H9 (cell line): ENCODE measurements around the gene S100P. TPM values are rescaled to one million over a fixed set of nuclear protein-coding genes. Genes with fewer than 3 reads are reported as not detected.

Source experiments
- DNase-seq: peaks from one replicate; pipeline ENCODE4 v3.0.0-alpha.2; 2017
- H2AFZ ChIP-seq: one replicate; pipeline ENCODE4 v1.6.1; 2013; ENCODE audit warnings: mild to moderate bottlenecking, low read length, control low read depth, moderate library complexity
- H2AK5ac ChIP-seq: 2 replicates; pipeline ENCODE4 v1.6.1; 2013; ENCODE audit warnings: low read length, control low read depth, mixed read lengths; ENCODE audit not compliant: insufficient read length
- H2BK120ac ChIP-seq: one replicate; pipeline ENCODE4 v1.6.1; 2013; ENCODE audit warnings: low read depth, mild to moderate bottlenecking, low read length, control low read depth, inconsistent platforms; ENCODE audit not compliant: poor library complexity, severe bottlenecking
- H2BK12ac ChIP-seq: 2 replicates; pipeline ENCODE4 v1.6.1; 2013; ENCODE audit warnings: low read length, control low read depth, mixed read lengths, low read depth; ENCODE audit not compliant: insufficient read length
- H2BK15ac ChIP-seq: 2 replicates; pipeline ENCODE4 v1.6.1; 2013; ENCODE audit warnings: low read depth, low read length, control low read depth
- H2BK20ac ChIP-seq: one replicate; pipeline ENCODE4 v1.6.1; 2013; ENCODE audit warnings: low read depth, mild to moderate bottlenecking, low read length, control low read depth, inconsistent platforms; ENCODE audit not compliant: poor library complexity, severe bottlenecking
- H2BK5ac ChIP-seq: 2 replicates; pipeline ENCODE4 v1.6.1; 2013; ENCODE audit warnings: low read length, control low read depth, mixed read lengths; ENCODE audit not compliant: insufficient read length
- H3K14ac ChIP-seq: 2 replicates; pipeline ENCODE4 v1.6.1; 2013; ENCODE audit warnings: low read length, control low read depth; ENCODE audit not compliant: insufficient read depth
- H3K18ac ChIP-seq: 2 replicates; pipeline ENCODE4 v1.6.1; 2013; ENCODE audit warnings: low read depth, mild to moderate bottlenecking, mixed read lengths, low read length, control low read depth; ENCODE audit not compliant: insufficient read length
- H3K23ac ChIP-seq: 2 replicates; pipeline ENCODE4 v1.6.1; 2013; ENCODE audit warnings: low read length, control low read depth, mixed read lengths, low read depth; ENCODE audit not compliant: insufficient read length
- H3K23me2 ChIP-seq: 2 replicates; pipeline ENCODE4 v1.6.1; 2013; ENCODE audit warnings: low read depth, mild to moderate bottlenecking, mixed read lengths, low read length, control low read depth; ENCODE audit not compliant: insufficient read length, poor library complexity, severe bottlenecking
- H3K27ac ChIP-seq: 2 replicates; pipeline ENCODE4 v1.5.1; 2013; ENCODE audit warnings: low read length, control low read depth, mixed read lengths, low read depth; ENCODE audit not compliant: insufficient read length
- H3K27me3 ChIP-seq: 2 replicates; pipeline ENCODE4 v1.6.1; 2013; ENCODE audit warnings: low read length, control low read depth, inconsistent platforms; ENCODE audit not compliant: insufficient read depth
- H3K4ac ChIP-seq: 2 replicates; pipeline ENCODE4 v1.6.1; 2013; ENCODE audit warnings: low read depth, mild to moderate bottlenecking, control low read depth, inconsistent platforms, low read length, moderate library complexity
- H3K4me1 ChIP-seq: 2 replicates; pipeline ENCODE4 v1.6.1; 2013; ENCODE audit warnings: low read length, control low read depth, inconsistent platforms; ENCODE audit not compliant: insufficient read depth
- H3K4me2 ChIP-seq: 2 replicates; pipeline ENCODE4 v1.6.1; 2013; ENCODE audit warnings: low read length, control low read depth, mixed read lengths; ENCODE audit not compliant: insufficient read length, insufficient read depth
- H3K56ac ChIP-seq: 2 replicates; pipeline ENCODE4 v1.6.1; 2013; ENCODE audit warnings: low read depth, mild to moderate bottlenecking, mixed read lengths, low read length, control low read depth; ENCODE audit not compliant: insufficient read length
- H3K79me1 ChIP-seq: 2 replicates; pipeline ENCODE4 v1.6.1; 2013; ENCODE audit warnings: low read depth, mild to moderate bottlenecking, moderate library complexity, low read length, control low read depth, inconsistent platforms; ENCODE audit not compliant: insufficient read depth, poor library complexity, severe bottlenecking
- H3K79me2 ChIP-seq: 2 replicates; pipeline ENCODE4 v1.6.1; 2013; ENCODE audit warnings: low read length, control low read depth, inconsistent platforms; ENCODE audit not compliant: insufficient read depth
- H3K9ac ChIP-seq: 2 replicates; pipeline ENCODE4 v1.6.1; 2013; ENCODE audit warnings: low read length, control low read depth, mixed read lengths; ENCODE audit not compliant: insufficient read length; ENCODE audit errors: extremely low read depth
- H3K9me3 ChIP-seq: one replicate; pipeline ENCODE4 v1.6.1; 2013; ENCODE audit warnings: low read depth, low read length, inconsistent platforms; ENCODE audit not compliant: control insufficient read depth
- H3T11ph ChIP-seq: one replicate; pipeline ENCODE4 v1.6.1; 2013; ENCODE audit warnings: mild to moderate bottlenecking, low read length, control low read depth, inconsistent platforms
- H4K20me1 ChIP-seq: one replicate; pipeline ENCODE4 v1.6.1; 2013; ENCODE audit not compliant: control insufficient read depth, insufficient read length, insufficient read depth
- H4K5ac ChIP-seq: 2 replicates; pipeline ENCODE4 v1.6.1; 2013; ENCODE audit warnings: low read depth, mild to moderate bottlenecking, mixed read lengths, low read length, control low read depth; ENCODE audit not compliant: insufficient read length
- H4K8ac ChIP-seq: replicated peaks from 2 replicates; pipeline ENCODE4 v1.6.1; 2013; ENCODE audit warnings: low read length, control low read depth, mixed read lengths, low read depth; ENCODE audit not compliant: insufficient read length
- H4K91ac ChIP-seq: 2 replicates; pipeline ENCODE4 v1.6.1; 2013; ENCODE audit warnings: low read depth, mild to moderate bottlenecking, moderate library complexity, mixed read lengths, low read length, control low read depth; ENCODE audit not compliant: insufficient read length
- H3K27ac Mint-ChIP-seq, 3 experiments: 2 replicates in 2 of 3; 3 replicates in 1 of 3; pipeline ENCODE4 v1.8.0; 2020 to 2021; ENCODE audit warnings: mixed read lengths in 3 of 3, mild to moderate bottlenecking in 1 of 3, moderate library complexity in 1 of 3
- H3K27me3 Mint-ChIP-seq: 2 replicates; pipeline ENCODE4 v1.8.0; 2021; ENCODE audit warnings: low read depth, mild to moderate bottlenecking, moderate library complexity, mixed read lengths
- H3K36me3 Mint-ChIP-seq, 3 experiments: 2 replicates in 2 of 3; 3 replicates in 1 of 3; pipeline ENCODE4 v1.8.0; 2020 to 2021; ENCODE audit warnings: low read depth in 3 of 3, mixed read lengths in 3 of 3; ENCODE audit not compliant: insufficient read depth in 1 of 3
- H3K4me1 Mint-ChIP-seq, 2 experiments: 2 replicates each; pipeline ENCODE4 v1.8.0; 2020; ENCODE audit warnings: mixed read lengths in 2 of 2
- H3K4me3 Mint-ChIP-seq, 2 experiments: 2 replicates in 1 of 2; 3 replicates in 1 of 2; pipeline ENCODE4 v1.8.0; 2020 to 2021; ENCODE audit warnings: mild to moderate bottlenecking in 2 of 2, mixed read lengths in 2 of 2, moderate library complexity in 1 of 2
- H3K9me3 Mint-ChIP-seq, 2 experiments: 2 replicates in 1 of 2; 3 replicates in 1 of 2; pipeline ENCODE4 v1.8.0; 2020; ENCODE audit warnings: mild to moderate bottlenecking in 2 of 2, mixed read lengths in 2 of 2, moderate library complexity in 1 of 2
- CTCF ChIP-seq: fragments of 200-600 bp; sonication (generic); conservative IDR thresholded peaks from 3 replicates; pipeline ENCODE4 v1.8.0; 2021; ENCODE audit warnings: antibody characterized with exemption, mild to moderate bottlenecking
- WGBS: extraction: QIAGEN DNeasy Blood & Tissue Kit; methylation state at CpG from one replicate; pipeline ENCODE4 v1.1.7; 2013; ENCODE audit warnings: missing lambda C conversion rate, low lambda C conversion rate, mixed read lengths; ENCODE audit not compliant: insufficient read length; ENCODE audit errors: extremely low coverage; 5-methylcytosine and 5-hydroxymethylcytosine counted together
- total RNA-seq: library from RNA; stranded (reverse); gene quantifications from 2 replicates; pipeline ENCODE4 v1.2.1, GENCODE V29; 2021

S100P gene
- total RNA-seq, 1 experiment from 2014 or later = not detected

GRCh38 chr4:6731780-6732179 is 38.1 kb downstream of the S100P start:
- no peak overlapping the region for H2BK20ac ChIP-seq
- Mint-ChIP-seq H3K4me1 (peaks cover 15 to 18% of the 10 kb centered on the region in 2 experiments), H3K4me3 (no peak overlapping the region), H3K36me3 (no peaks in the 10 kb centered on the region), H3K27ac (no peak overlapping the region), H3K9me3 (no peaks in the 10 kb centered on the region), H3K27me3 (peaks cover 5% of the 10 kb centered on the region; the same call in 1 of the 2 replicates)
- H3K14ac ChIP-seq = no peak overlapping the region; the same call in 1 of the 2 replicates
- H4K91ac ChIP-seq = no peak overlapping the region
- H2BK12ac ChIP-seq = no peak overlapping the region
- H2AFZ ChIP-seq = no peak overlapping the region
- H3K56ac ChIP-seq = no peak overlapping the region
- no peak overlapping the region for H3K27ac ChIP-seq
- no peak overlapping the region for H2BK120ac ChIP-seq
- no peak overlapping the region for H2AK5ac ChIP-seq
- no peaks in the 10 kb centered on the region for H3K27me3 ChIP-seq
- H3K79me2 ChIP-seq = no peaks in the 10 kb centered on the region
- H4K20me1 ChIP-seq = no peaks in the 10 kb centered on the region
- no peak overlapping the region for H3K4me2 ChIP-seq
- H3T11ph ChIP-seq = no peak overlapping the region
- no peak for TF ChIP-seq CTCF
- H3K79me1 ChIP-seq = no peaks in the 10 kb centered on the region
- WGBS = no CpG with 5 or more reads among the region's 6 CpGs
- no peaks in the 10 kb centered on the region for H3K23me2 ChIP-seq
- no peak overlapping the region for H4K8ac ChIP-seq
- no peaks in the 10 kb centered on the region for H3K9me3 ChIP-seq
- no peak overlapping the region for H2BK5ac ChIP-seq
- no peak overlapping the region for H4K5ac ChIP-seq
- H3K23ac ChIP-seq = no peak overlapping the region
- no peak overlapping the region for H3K9ac ChIP-seq
- no peak overlapping the region for H3K18ac ChIP-seq
- H3K4ac ChIP-seq = no peak overlapping the region
- H2BK15ac ChIP-seq = no peak overlapping the region
- 0 out of 2 replicates have a peak, but pooled peaks cover 3% of the 10 kb centered on the region for H3K4me1 ChIP-seq
- no peak for DNase-seq
